ENCODE data around the gene CTNNA1. TPM values are rescaled to one million over a fixed set of nuclear protein-coding genes. Genes with fewer than 3 reads are reported as not detected.
A peak's percentile ranks its signal among the peaks of the same experiment; 100 is the strongest.

CTNNA1 gene
- total RNA-seq, 2 donors from 2014 or later, result 247 to 288 TPM

- DNase-seq (ENCODE audit: low spot score), result peak; percentile 54
- peaks cover 65% of the 10 kb centered on the region for H3K36me3 ChIP-seq
- H3K4me3 ChIP-seq, result no peak overlapping the region
- no peak for TF ChIP-seq CTCF (IDR thresholded peaks at IDR 0.05)
- peak overlapping the region in 1 of 2 donors; percentile 29 for H3K27ac ChIP-seq
- H3K9me3 ChIP-seq, result no peaks in the 10 kb centered on the region
- H3K4me1 ChIP-seq, result peaks cover 0 to 30% of the 10 kb centered on the region in 2 donors
- H3K27me3 ChIP-seq, result no peaks in the 10 kb centered on the region
Measured at GRCh38 chr5:138933522-138934290, 180.5 kb downstream of the CTNNA1 start.

- no peak for TF ChIP-seq CTCF (IDR thresholded peaks at IDR 0.05)
- no peaks in the 10 kb centered on the region for H3K9me3 ChIP-seq
- H3K4me1 ChIP-seq, result peaks cover 0 to 18% of the 10 kb centered on the region in 2 donors
- DNase-seq (ENCODE audit: low spot score), result peak; percentile 56
- H3K36me3 ChIP-seq, result peaks cover 56% of the 10 kb centered on the region
- H3K4me3 ChIP-seq, result no peak overlapping the region
- no peaks in the 10 kb centered on the region for H3K27me3 ChIP-seq
- H3K27ac ChIP-seq, result no peak overlapping the region
Measured at GRCh38 chr5:138934971-138935370, 181.7 kb downstream of the CTNNA1 start.

- peaks cover 0 to 15% of the 10 kb centered on the region in 2 donors for H3K4me1 ChIP-seq
- no peaks in the 10 kb centered on the region for H3K27me3 ChIP-seq
- no peak overlapping the region for H3K4me3 ChIP-seq
- H3K36me3 ChIP-seq, result peaks cover 51% of the 10 kb centered on the region
- TF ChIP-seq CTCF (IDR thresholded peaks at IDR 0.05), result no peak
- H3K27ac ChIP-seq, result peak overlapping the region; percentile 30 to 61
- no peaks in the 10 kb centered on the region for H3K9me3 ChIP-seq
- DNase-seq (ENCODE audit: low spot score), result no peak
Measured at GRCh38 chr5:138935466-138935865, 182.2 kb downstream of the CTNNA1 start.

GRCh38 chr5:138936225-138936967 lies 183.2 kb downstream of the CTNNA1 start:
- TF ChIP-seq CTCF (IDR thresholded peaks at IDR 0.05), result no peak
- DNase-seq (ENCODE audit: low spot score), result peak; percentile 58
- H3K36me3 ChIP-seq, result peaks cover 42% of the 10 kb centered on the region

GRCh38 chr5:138936968-138937345 lies 183.7 kb downstream of the CTNNA1 start:
- H3K27ac ChIP-seq, result peak overlapping the region; percentile 28 to 61

More at GRCh38 chr5:138936225-138936967, 183.2 kb downstream of the CTNNA1 start:
- Histone ChIP-seq H3K9me3 (no peaks in the 10 kb centered on the region), H3K27ac (peak overlapping the region; percentile 30 to 61), H3K4me1 (peaks cover 0 to 15% of the 10 kb centered on the region in 2 donors), H3K4me3 (no peak overlapping the region), H3K27me3 (no peaks in the 10 kb centered on the region)

More at GRCh38 chr5:138936968-138937345, 183.7 kb downstream of the CTNNA1 start:
- no peak for TF ChIP-seq CTCF (IDR thresholded peaks at IDR 0.05)
- Histone ChIP-seq H3K4me1 (peaks cover 0 to 15% of the 10 kb centered on the region in 2 donors), H3K27me3 (no peaks in the 10 kb centered on the region), H3K4me3 (no peak overlapping the region), H3K36me3 (peaks cover 36% of the 10 kb centered on the region), H3K9me3 (no peaks in the 10 kb centered on the region)
- DNase-seq (ENCODE audit: low spot score), result no peak
